SK-N-SH (cell line): ENCODE data around the gene ZNF511.

Experiments
- POLR2AphosphoS5 ChIP-seq: IDR thresholded peaks from 2 replicates; pipeline ENCODE4 v1.6.1; 2012; ENCODE audit warnings: low read depth, low read length
- YY1 ChIP-seq: IDR thresholded peaks from 2 replicates; pipeline ENCODE4 v1.4.0; 2012; ENCODE audit warnings: low read depth, mild to moderate bottlenecking
- TF ChIP-seq, protein P1 (sequence below): fragments of 200-600 bp; sonication (generic); IDR thresholded peaks from 2 replicates; pipeline ENCODE4 v1.6.1; 2017; ENCODE audit warnings: antibody characterized with exemption, mild to moderate bottlenecking, moderate library complexity

GRCh38 chr10:133277277-133277992 is 31.3 kb upstream of the ZNF511 start:
- TF ChIP-seq POLR2AphosphoS5 (no peak), YY1 (no peak)
- TF ChIP-seq, protein P1, sequence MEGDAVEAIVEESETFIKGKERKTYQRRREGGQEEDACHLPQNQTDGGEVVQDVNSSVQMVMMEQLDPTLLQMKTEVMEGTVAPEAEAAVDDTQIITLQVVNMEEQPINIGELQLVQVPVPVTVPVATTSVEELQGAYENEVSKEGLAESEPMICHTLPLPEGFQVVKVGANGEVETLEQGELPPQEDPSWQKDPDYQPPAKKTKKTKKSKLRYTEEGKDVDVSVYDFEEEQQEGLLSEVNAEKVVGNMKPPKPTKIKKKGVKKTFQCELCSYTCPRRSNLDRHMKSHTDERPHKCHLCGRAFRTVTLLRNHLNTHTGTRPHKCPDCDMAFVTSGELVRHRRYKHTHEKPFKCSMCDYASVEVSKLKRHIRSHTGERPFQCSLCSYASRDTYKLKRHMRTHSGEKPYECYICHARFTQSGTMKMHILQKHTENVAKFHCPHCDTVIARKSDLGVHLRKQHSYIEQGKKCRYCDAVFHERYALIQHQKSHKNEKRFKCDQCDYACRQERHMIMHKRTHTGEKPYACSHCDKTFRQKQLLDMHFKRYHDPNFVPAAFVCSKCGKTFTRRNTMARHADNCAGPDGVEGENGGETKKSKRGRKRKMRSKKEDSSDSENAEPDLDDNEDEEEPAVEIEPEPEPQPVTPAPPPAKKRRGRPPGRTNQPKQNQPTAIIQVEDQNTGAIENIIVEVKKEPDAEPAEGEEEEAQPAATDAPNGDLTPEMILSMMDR, result no peak
